ENCODE data around the gene AASDHPPT. TPM values are rescaled to one million over a fixed set of nuclear protein-coding genes. Genes with fewer than 3 reads are reported as not detected.

Gene AASDHPPT
- polyA plus RNA-seq, 1 experiment = 61.9 TPM

GRCh38 chr11:106121570-106122320, 44.3 kb downstream of the AASDHPPT start:
- CTCF ChIA-PET = no interaction called here
- Histone ChIP-seq H3K27me3 (ENCODE audit: control insufficient read depth, insufficient read depth, low read length) (no peaks in the 10 kb centered on the region), H3K9me3 (ENCODE audit: control insufficient read depth, insufficient read depth, low read length) (no peaks in the 10 kb centered on the region), H3K4me3 (ENCODE audit: low read depth, low read length) (no peak overlapping the region), H3K27ac (ENCODE audit: low read depth, low read length) (no peak overlapping the region)
- DNase-seq (ENCODE audit: low read depth, low spot score) = no peak
- no peak for TF ChIP-seq CTCF (IDR thresholded peaks at IDR 0.05; ENCODE audit: low read depth, low read length)
- POLR2A ChIA-PET = no interaction called here

- POLR2A ChIA-PET = no interaction called here
- no peaks in the 10 kb centered on the region for H3K9me3 ChIP-seq (ENCODE audit: control insufficient read depth, insufficient read depth, low read length)
- no peak overlapping the region for H3K27ac ChIP-seq (ENCODE audit: low read depth, low read length)
- TF ChIP-seq CTCF (IDR thresholded peaks at IDR 0.05; ENCODE audit: low read depth, low read length) = no peak
- CTCF ChIA-PET = interaction anchor here (2.1 kb wide), 1 partner anchor 28 kb away, joined by 6 read pairs; no protein-coding TSS in a partner anchor
- H3K4me3 ChIP-seq (ENCODE audit: low read depth, low read length) = no peak overlapping the region
- no peak for DNase-seq (ENCODE audit: low read depth, low spot score)
- H3K27me3 ChIP-seq (ENCODE audit: control insufficient read depth, insufficient read depth, low read length) = no peaks in the 10 kb centered on the region
Measured at GRCh38 chr11:106127604-106128003, 50.1 kb downstream of the AASDHPPT start.

- H3K4me3 ChIP-seq (ENCODE audit: low read depth, low read length) = no peak overlapping the region
- no peak overlapping the region for H3K27ac ChIP-seq (ENCODE audit: low read depth, low read length)
- POLR2A ChIA-PET = no interaction called here
- TF ChIP-seq CTCF (IDR thresholded peaks at IDR 0.05; ENCODE audit: low read depth, low read length) = no peak
- DNase-seq (ENCODE audit: low read depth, low spot score) = no peak
- CTCF ChIA-PET = interaction anchor here (2.1 kb wide), 1 partner anchor 27 kb away, joined by 6 read pairs; no protein-coding TSS in a partner anchor
- H3K27me3 ChIP-seq (ENCODE audit: control insufficient read depth, insufficient read depth, low read length) = no peaks in the 10 kb centered on the region
- no peaks in the 10 kb centered on the region for H3K9me3 ChIP-seq (ENCODE audit: control insufficient read depth, insufficient read depth, low read length)
Measured at GRCh38 chr11:106128740-106129139, 51.3 kb downstream of the AASDHPPT start.

GRCh38 chr11:106131998-106132397, 54.5 kb downstream of the AASDHPPT start:
- TF ChIP-seq CTCF (IDR thresholded peaks at IDR 0.05; ENCODE audit: low read depth, low read length) = no peak
- H3K27me3 ChIP-seq (ENCODE audit: control insufficient read depth, insufficient read depth, low read length) = no peaks in the 10 kb centered on the region
- no peaks in the 10 kb centered on the region for H3K9me3 ChIP-seq (ENCODE audit: control insufficient read depth, insufficient read depth, low read length)
- CTCF ChIA-PET = no interaction called here
- H3K4me3 ChIP-seq (ENCODE audit: low read depth, low read length) = no peak overlapping the region
- no peak for DNase-seq (ENCODE audit: low read depth, low spot score)
- POLR2A ChIA-PET = no interaction called here
- H3K27ac ChIP-seq (ENCODE audit: low read depth, low read length) = no peak overlapping the region

- CTCF ChIA-PET = interaction anchor here (1.1 to 1.4 kb wide), 4 partner anchors 8 to 907 kb away, joined by 3 to 12 read pairs (median 4); no protein-coding TSS in a partner anchor
- H3K9me3 ChIP-seq (ENCODE audit: control insufficient read depth, insufficient read depth, low read length) = no peaks in the 10 kb centered on the region
- no peak for TF ChIP-seq CTCF (IDR thresholded peaks at IDR 0.05; ENCODE audit: low read depth, low read length)
- H3K4me3 ChIP-seq (ENCODE audit: low read depth, low read length) = no peak overlapping the region
- no peaks in the 10 kb centered on the region for H3K27me3 ChIP-seq (ENCODE audit: control insufficient read depth, insufficient read depth, low read length)
- H3K27ac ChIP-seq (ENCODE audit: low read depth, low read length) = no peak overlapping the region
- DNase-seq (ENCODE audit: low read depth, low spot score) = no peak
- POLR2A ChIA-PET = no interaction called here
Measured at GRCh38 chr11:106132582-106133354, 55.3 kb downstream of the AASDHPPT start.

Data from AG04450 (cell line).